Fibroblast of lung (primary cell): Measurements from ENCODE around the gene SELENOO. TPM values are rescaled to one million over a fixed set of nuclear protein-coding genes. Genes with fewer than 3 reads are reported as not detected.

ENCODE experiments used
- DNase-seq, 2 donors: peaks; one replicate each; pipeline versions ENCODE4 v3.0.0 to v3.0.0-alpha.2; 2010; ENCODE audit warnings: low read depth in 2 of 2
- H2AFZ ChIP-seq: 2 replicates; pipeline ENCODE4 v1.5.1; 2012; ENCODE audit warnings: low read length, control low read depth, inconsistent platforms
- H3K27ac ChIP-seq: 2 replicates; pipeline ENCODE4 v1.5.1; 2011; ENCODE audit warnings: low read length, control low read depth; ENCODE audit not compliant: insufficient read depth
- H3K27me3 ChIP-seq: 2 replicates; pipeline ENCODE4 v1.5.1; 2011; ENCODE audit warnings: mild to moderate bottlenecking, low read length; ENCODE audit not compliant: control insufficient read depth, insufficient read depth
- H3K36me3 ChIP-seq: 2 replicates; pipeline ENCODE4 v1.5.1; 2011; ENCODE audit warnings: low read length; ENCODE audit not compliant: control insufficient read depth, insufficient read depth
- H3K4me1 ChIP-seq: 2 replicates; pipeline ENCODE4 v1.5.1; 2011; ENCODE audit warnings: low read length; ENCODE audit not compliant: control insufficient read depth, insufficient read depth; ENCODE audit errors: extremely low read depth
- H3K4me2 ChIP-seq: 2 replicates; pipeline ENCODE4 v1.5.1; 2011; ENCODE audit warnings: low read length, control low read depth; ENCODE audit not compliant: insufficient read depth; ENCODE audit errors: extremely low read depth
- H3K4me3 ChIP-seq, 4 experiments: fragments of 200-600 bp in 1 of 4; sonication (generic) in 1 of 4; replicated peaks in 1 of 4; 2 replicates each; pipeline ENCODE4 v1.5.1; 2011 to 2016; ENCODE audit warnings: low read length in 4 of 4, low read depth in 3 of 4, mild to moderate bottlenecking in 3 of 4, control low read depth in 2 of 4, inconsistent platforms in 1 of 4, mixed read lengths in 1 of 4; ENCODE audit not compliant: insufficient read depth in 1 of 4; ENCODE audit errors: control extremely low read depth in 1 of 4
- H3K79me2 ChIP-seq: 2 replicates; pipeline ENCODE4 v1.5.1; 2012; ENCODE audit warnings: mild to moderate bottlenecking, low read length, inconsistent platforms; ENCODE audit not compliant: control insufficient read depth, insufficient read depth
- H3K9ac ChIP-seq: 2 replicates; pipeline ENCODE4 v1.5.1; 2011; ENCODE audit warnings: mild to moderate bottlenecking, low read length, control low read depth; ENCODE audit not compliant: insufficient read depth
- H3K9me3 ChIP-seq: 2 replicates; pipeline ENCODE4 v1.5.1; 2012; ENCODE audit warnings: low read depth, low read length; ENCODE audit not compliant: control insufficient read depth, insufficient read depth
- H4K20me1 ChIP-seq: 2 replicates; pipeline ENCODE4 v1.5.1; 2011; ENCODE audit warnings: low read length; ENCODE audit not compliant: control insufficient read depth, insufficient read depth; ENCODE audit errors: extremely low read depth
- CTCF ChIP-seq, 2 donors: IDR thresholded peaks in 1 of 2; conservative IDR thresholded peaks in 1 of 2; 1 replicate in 1 of 2; 2 replicates in 1 of 2; pipeline ENCODE4 v1.5.1; 2011 to 2012; ENCODE audit warnings: low read length in 2 of 2, control low read depth in 1 of 2, inconsistent platforms in 1 of 2, low read depth in 1 of 2, mild to moderate bottlenecking in 1 of 2
- EZH2 ChIP-seq: IDR thresholded peaks from 2 replicates; pipeline ENCODE4 v1.5.1; 2012; ENCODE audit warnings: low read length, control low read depth, mild to moderate bottlenecking; ENCODE audit errors: missing control alignments
- polyA plus RNA-seq, 2 donors: library from polyadenylated mRNA; depleted of rRNA in 1 of 2; stranded (reverse) in 1 of 2; unstranded in 1 of 2; fragments of >200 nt; gene quantifications; 2 replicates each; pipeline ENCODE4 v1.2.1, GENCODE V29; 2011 to 2012; ENCODE audit warnings: missing spikeins in 1 of 2
- total RNA-seq: library from RNA; depleted of rRNA; stranded (reverse); fragments of >200 nt; gene quantifications from 2 replicates; pipeline ENCODE4 v1.2.1, GENCODE V29; 2014

The SELENOO gene
- total and polyA plus RNA-seq, 2 donors (not counting 1 experiment from before 2014, with no cell fraction given) = 8.3 to 20.1 TPM

DNA sequence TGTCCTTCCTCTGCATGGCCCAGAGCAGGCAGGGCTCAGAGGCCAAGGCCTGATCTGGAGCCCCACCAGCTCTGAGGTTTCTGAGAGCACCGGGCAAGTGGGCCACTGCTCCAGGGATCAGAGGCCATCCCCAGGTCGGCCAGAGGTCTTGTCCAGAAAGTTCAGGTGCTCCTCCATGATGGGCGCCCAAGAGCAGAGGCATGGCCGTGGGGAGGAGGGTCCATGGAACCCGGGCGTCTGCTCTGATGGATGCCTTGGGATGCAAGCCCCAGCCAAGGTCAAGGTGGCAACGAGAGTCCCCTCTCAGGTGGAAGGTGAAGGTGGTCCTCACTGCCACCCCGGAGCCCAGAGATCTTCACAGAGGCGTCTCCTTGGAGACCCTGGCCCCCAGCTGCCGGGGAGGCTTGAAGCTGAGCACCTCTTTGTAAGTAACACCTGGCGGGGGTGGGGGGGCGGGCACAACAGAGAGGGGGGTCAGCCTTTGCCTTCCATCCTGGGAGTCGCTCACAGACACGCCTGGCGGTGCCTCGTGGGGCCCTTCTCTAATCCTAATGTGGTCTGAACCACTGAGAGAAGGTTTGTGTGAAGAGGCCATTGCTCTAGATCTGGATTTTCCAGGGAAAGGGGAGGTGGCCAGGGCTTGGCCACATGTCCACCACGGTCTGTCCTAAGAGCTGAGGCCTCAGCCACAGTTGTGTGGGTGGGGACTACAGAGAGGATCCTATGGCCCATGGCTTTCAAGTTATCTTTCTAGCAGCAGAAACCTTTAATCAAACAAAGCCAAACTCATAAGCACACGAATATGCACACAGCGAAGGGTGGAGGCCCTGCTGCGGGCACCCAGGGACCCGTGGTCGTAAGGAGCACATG lies 52.5 kb downstream of the SELENOO start:
- Histone ChIP-seq H3K36me3 (peaks cover 28% of the 10 kb centered on the region), H2AFZ (no peak overlapping the region), H3K9me3 (no peaks in the 10 kb centered on the region), H4K20me1 (no peaks in the 10 kb centered on the region), H3K4me1 (peaks cover 7% of the 10 kb centered on the region), H3K27me3 (no peaks in the 10 kb centered on the region), H3K79me2 (peaks cover 11% of the 10 kb centered on the region), H3K4me3 (no peak overlapping the region), H3K9ac (no peak overlapping the region), H3K4me2 (no peak overlapping the region), H3K27ac (no peak overlapping the region)
- TF ChIP-seq CTCF (conservative IDR thresholded peaks at IDR 0.05 in 1 of 2, IDR thresholded peaks at IDR 0.05 in 1 of 2; ENCODE audit: low read depth in 1 of 2, low read length in 2 of 2) (no peak), EZH2 (no peak)
- DNase-seq = no peak

DNA sequence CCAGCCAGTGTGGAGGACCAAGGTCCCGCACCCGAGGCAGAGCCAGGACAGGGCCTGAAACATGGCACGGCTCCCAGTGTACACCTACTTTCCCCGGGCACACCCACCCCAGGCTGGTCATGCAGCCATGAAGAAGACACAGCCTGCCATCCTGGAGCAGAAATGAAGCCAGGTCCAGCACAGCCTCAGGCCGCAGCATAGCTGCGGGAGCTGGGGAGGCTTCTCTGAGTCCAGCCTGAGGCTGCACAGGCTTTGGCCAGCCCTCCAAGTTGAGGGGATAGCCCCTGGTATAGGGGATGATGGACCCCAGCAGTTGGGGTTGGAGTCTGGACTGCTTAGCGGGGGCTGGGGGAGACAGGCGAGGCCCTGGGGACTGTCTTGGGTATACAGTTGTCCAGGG lies 53.1 kb downstream of the SELENOO start:
- Histone ChIP-seq H3K9me3 (no peaks in the 10 kb centered on the region), H3K36me3 (peaks cover 23% of the 10 kb centered on the region)
- TF ChIP-seq CTCF (conservative IDR thresholded peaks at IDR 0.05 in 1 of 2, IDR thresholded peaks at IDR 0.05 in 1 of 2; ENCODE audit: low read depth in 1 of 2, low read length in 2 of 2) = no peak
- no peak for TF ChIP-seq EZH2

DNA sequence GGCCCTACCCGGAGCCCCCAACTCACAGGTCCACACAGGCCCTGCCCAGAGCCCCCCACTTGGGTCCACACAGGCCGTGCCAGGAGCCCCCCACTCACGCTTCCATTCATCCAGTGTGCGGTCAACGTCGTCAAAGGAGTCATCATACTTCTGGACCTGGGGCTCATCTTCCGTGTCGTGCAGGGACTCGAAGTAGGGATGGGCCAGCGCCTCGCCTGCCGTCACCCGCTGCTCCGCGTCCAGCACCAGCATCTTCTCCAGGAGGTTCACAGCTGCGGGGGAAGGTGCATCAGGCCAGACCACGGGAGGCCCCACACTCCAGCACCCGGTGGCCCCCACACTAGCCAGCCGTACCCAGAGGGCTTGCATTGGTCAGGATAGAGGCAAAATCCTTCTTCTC lies 54.3 kb downstream of the SELENOO start:
- DNase-seq = no peak
- peaks cover 20% of the 10 kb centered on the region for H3K36me3 ChIP-seq
- H3K4me1 ChIP-seq = peaks cover 3% of the 10 kb centered on the region
- TF ChIP-seq EZH2 (no peak), CTCF (conservative IDR thresholded peaks at IDR 0.05 in 1 of 2, IDR thresholded peaks at IDR 0.05 in 1 of 2; ENCODE audit: low read depth in 1 of 2, low read length in 2 of 2) (no peak)
- no peaks in the 10 kb centered on the region for H3K9me3 ChIP-seq
- no peak overlapping the region for H3K4me3 ChIP-seq
- H3K9ac ChIP-seq = no peak overlapping the region
- H3K4me2 ChIP-seq = no peak overlapping the region
- no peaks in the 10 kb centered on the region for H3K27me3 ChIP-seq
- H4K20me1 ChIP-seq = no peaks in the 10 kb centered on the region
- H3K27ac ChIP-seq = no peak overlapping the region
- H2AFZ ChIP-seq = no peak overlapping the region
- peaks cover 5% of the 10 kb centered on the region for H3K79me2 ChIP-seq

More for the DNA sequence above, 53.1 kb downstream of the SELENOO start:
- H3K4me3 ChIP-seq = no peak overlapping the region
- no peak for DNase-seq
- H4K20me1 ChIP-seq = no peaks in the 10 kb centered on the region
- H3K79me2 ChIP-seq = peaks cover 8% of the 10 kb centered on the region
- no peaks in the 10 kb centered on the region for H3K27me3 ChIP-seq
- no peak overlapping the region for H2AFZ ChIP-seq
- H3K4me2 ChIP-seq = no peak overlapping the region
- no peak overlapping the region for H3K9ac ChIP-seq
- H3K4me1 ChIP-seq = peaks cover 7% of the 10 kb centered on the region
- no peak overlapping the region for H3K27ac ChIP-seq
